T-helper 1 cell treated with Interleukin-12 subunit alpha and Interleukin-12 subunit beta and Interleukin-4 antibody, amounts not matched to agents 30 ng/mL and 1 ng/mL, for 36 hours (primary cell): Measurements from ENCODE around the gene HCFC1R1. TPM values are rescaled to one million over a fixed set of nuclear protein-coding genes. Genes with fewer than 3 reads are reported as not detected.

Experiments
- intact Hi-C: fragments of 100-400 bp; cut with micrococcal nuclease; formaldehyde crosslinking; loops from one replicate; pipeline ENCODE4 v1.15.1; 2024
- total RNA-seq: library from RNA; stranded (reverse); gene quantifications from 2 replicates; pipeline ENCODE4 v1.2.3, GENCODE V29; 2022

HCFC1R1 gene
- total RNA-seq, 1 donor from 2014 or later: 27.9 TPM

DNA sequence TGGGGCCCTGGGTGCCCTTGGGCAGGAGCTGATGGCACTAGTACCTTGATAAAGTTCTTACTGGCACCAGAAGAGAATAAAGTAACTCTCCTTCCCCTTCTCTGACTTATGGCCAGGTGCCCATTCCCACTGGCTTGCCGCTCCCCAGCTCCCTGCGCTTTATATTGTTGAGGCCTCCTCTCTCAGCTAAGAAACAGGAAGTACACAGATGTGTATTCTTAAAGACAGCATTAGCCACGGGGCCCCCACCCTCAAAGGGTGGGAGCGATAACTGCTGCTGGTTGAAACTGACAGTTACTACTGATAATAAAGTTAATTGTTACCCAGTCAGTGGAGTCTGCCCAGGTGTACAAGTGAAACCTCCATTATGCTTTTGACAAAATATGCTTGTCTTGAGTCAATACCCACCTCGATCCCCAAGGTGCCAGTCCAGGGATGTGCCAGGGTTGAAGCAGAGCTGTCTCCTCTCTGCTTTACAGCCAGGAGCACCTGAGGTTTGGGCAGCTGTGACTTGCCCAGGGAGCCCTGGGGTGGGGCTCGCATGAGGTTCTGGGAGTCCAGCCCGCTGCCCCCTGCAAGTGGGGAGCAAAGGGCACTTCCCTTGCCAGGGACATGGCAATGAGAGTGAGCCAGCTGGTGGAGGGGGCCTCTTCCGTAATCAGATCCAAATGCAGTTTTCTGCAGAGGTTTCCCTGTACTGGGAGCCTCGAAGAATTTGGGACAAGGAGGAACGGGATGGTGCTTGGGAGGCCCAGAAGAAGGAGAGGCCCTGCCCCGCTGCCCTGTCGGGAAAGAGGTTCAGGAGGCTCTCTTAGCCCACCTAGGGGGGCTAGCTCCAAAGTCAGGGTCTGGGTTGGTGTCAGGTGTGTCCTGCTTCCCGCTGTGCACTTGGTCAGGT is 16.4 kb downstream of the HCFC1R1 start:
- intact Hi-C loops: no loop called here

DNA sequence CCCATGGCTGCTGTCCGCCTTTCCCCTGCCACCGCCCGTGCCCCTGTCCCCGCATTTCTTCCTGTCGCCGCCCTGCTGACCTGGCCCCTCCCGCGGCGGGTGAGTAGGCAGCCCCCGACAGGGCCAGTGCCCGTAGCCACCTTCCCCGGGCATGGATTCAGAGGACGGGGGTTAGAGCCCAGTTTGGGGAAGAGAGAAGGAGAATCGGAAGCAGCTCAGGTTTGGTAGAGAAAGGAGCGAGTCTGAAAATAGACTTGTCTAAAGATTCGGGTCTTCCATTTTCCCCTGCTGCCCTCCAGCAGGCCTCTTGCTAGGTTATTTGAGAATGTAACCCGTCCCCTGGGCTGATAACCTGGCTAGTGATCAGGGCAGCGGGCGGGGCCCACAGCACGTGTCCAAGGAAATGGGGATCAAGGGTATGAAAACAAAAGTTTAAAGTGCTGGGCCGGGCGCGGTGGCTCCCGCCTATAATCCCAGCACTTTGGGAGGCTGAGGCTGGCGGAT is 18.9 kb downstream of the HCFC1R1 start:
- intact Hi-C loops: loop anchor here (1.0 kb wide), 4 partner anchors 35 to 498 kb away; no protein-coding TSS in a partner anchor

DNA sequence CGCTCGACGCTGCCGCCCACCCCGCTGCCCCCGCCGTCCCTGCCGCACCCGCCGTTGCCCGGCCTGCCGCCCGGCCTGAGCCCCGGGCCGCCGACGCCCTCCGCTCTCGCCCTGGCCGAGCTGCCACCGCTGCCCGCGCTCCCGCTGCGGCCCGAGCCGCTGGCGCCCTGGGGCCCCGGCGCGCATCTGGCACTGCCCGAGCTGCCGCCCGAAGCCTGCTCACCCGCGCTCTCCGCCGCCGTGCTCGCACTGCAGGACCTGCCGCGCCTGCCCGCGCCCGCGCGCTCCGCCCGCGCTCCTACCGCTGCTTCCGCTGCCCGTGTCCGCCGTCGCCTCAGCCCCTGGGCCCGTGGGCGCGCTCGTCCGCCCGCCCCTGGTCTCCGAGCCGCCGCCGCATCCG is 19.4 kb downstream of the HCFC1R1 start:
- intact Hi-C loops: loop anchor here (1.0 kb wide), 4 partner anchors 34 to 499 kb away; no protein-coding TSS in a partner anchor

GRCh38 chr16:3003582-3004270 is 20.0 kb downstream of the HCFC1R1 start:
- intact Hi-C loops: loop anchor here (1.0 to 2.0 kb wide), 10 partner anchors 17 to 500 kb away; partner anchors contain the start of genes THOC6 and TNFRSF12A

DNA sequence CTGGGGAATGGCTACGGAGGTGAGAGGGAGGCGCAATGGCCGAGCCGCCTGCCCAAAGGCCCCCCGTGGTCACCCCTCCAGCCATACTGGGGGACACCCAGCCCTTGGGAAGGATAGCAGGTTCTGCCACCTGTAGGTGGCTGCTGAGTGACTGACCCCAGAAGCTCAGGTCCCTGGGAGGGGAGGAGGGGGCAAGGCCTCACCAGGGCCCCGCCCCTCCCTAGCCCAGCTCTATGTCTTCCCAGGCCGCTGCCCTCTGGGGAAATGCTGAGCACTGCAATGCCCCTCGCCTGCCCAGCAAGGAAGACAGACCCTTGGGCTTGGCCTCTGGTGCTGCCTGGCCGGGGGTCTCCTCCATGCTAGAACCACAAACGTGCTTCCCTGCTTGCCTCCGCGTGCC is 22.4 kb downstream of the HCFC1R1 start:
- intact Hi-C loops: no loop called here

GRCh38 chr16:3000540-3000939 is 23.2 kb downstream of the HCFC1R1 start:
- intact Hi-C loops: no loop called here

DNA sequence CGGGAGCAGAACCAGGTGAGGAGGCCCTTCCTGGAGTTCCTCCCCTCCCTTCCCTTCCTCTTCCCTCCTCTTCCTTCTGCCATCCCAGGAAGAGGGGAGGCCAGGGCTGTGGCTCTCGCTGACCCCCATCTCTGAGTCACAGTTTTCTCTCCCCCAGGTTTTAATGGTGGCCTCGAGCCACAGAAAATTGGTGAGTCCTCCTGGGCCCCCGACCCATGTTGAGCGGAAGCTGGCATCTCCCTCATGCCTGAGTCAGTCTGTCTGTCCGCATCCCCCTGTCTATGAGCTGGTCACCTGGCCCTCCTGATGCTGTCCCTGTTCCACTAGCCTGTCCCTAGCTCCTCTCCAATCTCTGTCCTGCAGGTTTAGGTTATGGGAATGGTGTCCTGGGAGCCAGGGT is 23.8 kb downstream of the HCFC1R1 start:
- intact Hi-C loops: no loop called here

- intact Hi-C loops: no loop called here
These were observed 27.4 kb downstream of the HCFC1R1 start for GRCh38 chr16:2996298-2996697.

DNA sequence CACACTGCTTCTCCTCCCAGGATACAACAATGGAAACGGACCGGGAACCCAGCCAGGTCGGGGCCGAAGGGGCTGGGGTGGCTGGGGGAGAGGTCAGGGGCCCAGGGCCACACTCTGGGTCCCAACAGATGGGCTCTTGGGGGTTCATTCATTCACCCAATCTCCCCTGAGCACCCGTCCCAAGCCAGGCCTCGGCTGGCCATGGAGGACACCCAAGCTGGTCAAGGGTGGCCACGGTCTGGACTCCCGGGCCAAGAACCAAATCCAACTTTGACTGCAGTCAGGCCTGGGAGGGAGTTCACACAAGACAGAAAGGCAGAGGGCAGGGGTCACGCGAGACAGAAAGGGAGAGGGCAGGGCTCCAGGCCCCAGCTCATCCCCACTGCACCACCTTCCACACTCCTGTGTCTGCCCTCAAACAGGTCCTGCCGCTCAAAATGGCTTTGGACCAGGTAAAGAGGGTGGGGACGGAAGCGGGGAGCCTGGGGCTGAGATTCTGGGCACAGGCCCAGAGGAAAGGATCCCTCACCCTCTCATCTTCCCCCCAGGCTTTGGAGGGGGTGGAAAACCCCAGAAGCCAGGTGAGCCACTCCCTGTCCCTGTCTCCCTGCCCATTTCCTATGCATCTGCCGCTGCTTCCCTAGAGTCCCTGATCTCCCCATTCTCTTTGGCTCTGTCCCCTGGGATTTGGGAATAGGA is 31.2 kb downstream of the HCFC1R1 start:
- intact Hi-C loops: no loop called here

DNA sequence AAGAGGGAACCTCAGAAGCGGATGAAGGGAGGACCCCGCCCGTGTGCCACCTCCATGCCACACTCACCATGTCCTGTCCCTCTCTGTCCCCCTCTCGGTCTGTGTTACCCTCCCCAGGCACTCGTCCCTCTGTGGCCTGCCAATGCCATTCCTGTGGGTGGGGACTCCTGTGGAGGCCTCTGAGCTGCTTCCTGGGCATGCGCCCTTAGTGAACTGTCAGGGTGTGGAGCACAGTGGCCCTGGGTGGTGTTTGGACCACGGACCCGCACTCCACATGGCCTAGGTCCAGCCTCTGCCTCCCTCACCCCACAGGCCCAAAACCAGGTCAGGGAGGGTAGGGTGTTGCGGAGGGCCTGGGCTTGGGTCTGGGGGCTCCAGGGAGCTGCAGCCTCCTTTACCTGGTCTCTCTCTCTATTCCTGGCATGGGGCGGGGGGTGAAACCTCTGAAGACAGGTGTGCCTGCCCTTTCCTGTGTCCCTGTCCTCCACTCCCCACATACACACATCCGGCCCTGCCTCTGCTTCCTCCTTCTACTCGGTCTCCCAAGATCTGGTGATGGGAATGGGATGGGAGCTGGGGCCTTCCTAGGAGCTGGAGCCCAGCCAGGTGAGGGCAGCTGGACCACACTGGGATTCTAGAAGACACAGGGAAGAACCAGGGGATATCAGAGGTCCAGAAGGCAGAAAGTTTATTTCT is 32.0 kb downstream of the HCFC1R1 start:
- intact Hi-C loops: no loop called here

DNA sequence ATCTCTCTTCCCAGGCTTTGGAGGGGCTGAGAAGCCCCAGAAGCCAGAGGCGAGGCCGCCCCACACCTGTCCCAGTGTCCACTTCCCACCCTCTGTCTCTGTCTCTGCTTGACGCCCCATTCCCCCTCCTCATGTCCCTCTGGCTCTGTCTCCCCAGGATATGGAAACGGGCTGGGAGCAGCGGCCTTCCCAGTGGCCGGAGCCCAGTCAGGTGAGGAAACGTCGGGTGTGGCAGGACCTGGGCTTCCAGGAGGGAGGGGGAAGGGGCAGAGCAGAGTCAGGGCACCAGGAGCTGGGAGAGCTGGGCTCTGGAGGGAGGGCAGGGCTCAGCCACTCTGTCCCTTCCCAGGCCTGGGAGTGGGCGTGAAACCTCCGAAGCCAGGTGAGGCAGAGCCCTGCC is 32.9 kb downstream of the HCFC1R1 start:
- intact Hi-C loops: no loop called here

- intact Hi-C loops: no loop called here
These were observed 35.1 kb downstream of the HCFC1R1 start for GRCh38 chr16:2988590-2989099.

- intact Hi-C loops: no loop called here
These were observed 35.9 kb downstream of the HCFC1R1 start for GRCh38 chr16:2987833-2988232.

GRCh38 chr16:2987286-2987685 is 36.5 kb downstream of the HCFC1R1 start:
- intact Hi-C loops: no loop called here

GRCh38 chr16:2986623-2987188 is 37.0 kb downstream of the HCFC1R1 start:
- intact Hi-C loops: no loop called here

GRCh38 chr16:2985893-2986355 is 37.8 kb downstream of the HCFC1R1 start:
- intact Hi-C loops: loop anchor here (2.0 kb wide), 1 partner anchor 17 kb away; no protein-coding TSS in a partner anchor

DNA sequence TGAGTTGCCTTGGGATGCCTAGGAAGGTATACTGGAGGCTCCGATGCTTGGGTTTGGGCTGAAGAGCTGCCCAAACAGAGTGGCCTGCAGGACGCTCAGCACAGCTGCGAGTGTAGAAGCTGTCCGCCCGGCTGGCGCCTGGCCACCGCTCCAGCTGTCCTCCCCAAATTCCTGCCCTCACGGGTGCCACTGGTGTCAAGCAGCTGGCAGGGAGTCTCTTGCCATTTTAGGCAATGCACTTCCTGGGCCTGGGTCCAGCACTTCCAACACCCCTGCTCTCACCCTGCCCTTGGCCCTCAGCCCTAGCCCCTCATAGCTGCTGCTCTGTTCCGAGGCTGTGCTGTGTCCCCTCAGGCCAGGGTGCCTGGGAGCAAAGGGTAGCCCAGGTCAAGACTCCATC is 38.3 kb downstream of the HCFC1R1 start:
- intact Hi-C loops: loop anchor here (2.0 kb wide), 1 partner anchor 17 kb away; no protein-coding TSS in a partner anchor

GRCh38 chr16:2983706-2984136 is 40.0 kb downstream of the HCFC1R1 start:
- intact Hi-C loops: loop anchor here (2.0 kb wide), 1 partner anchor 19 kb away; no protein-coding TSS in a partner anchor

DNA sequence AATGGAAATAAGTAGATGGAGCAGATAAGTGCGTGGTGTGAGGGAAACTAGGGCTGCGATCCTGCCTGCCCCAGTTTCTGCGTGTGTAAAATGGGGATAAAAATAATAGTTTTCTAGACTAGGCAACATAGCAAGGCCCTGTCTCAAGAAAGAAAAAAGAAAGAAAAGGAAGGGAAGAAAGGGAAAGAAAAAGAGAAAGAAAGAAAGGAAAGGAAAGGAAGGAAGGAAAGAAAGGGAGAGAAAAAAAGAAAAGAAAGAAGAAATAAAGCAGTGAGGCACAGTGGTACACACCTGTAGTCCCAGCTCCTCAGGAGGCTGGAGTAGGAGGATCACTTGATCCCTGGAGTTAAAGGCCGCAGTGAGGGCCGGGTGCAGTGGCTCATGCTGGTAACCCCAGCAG is 41.3 kb downstream of the HCFC1R1 start:
- intact Hi-C loops: no loop called here

GRCh38 chr16:2981899-2982250 is 41.9 kb downstream of the HCFC1R1 start:
- intact Hi-C loops: no loop called here
